Activated T-helper 1 cell treated with Interleukin-2 at 50 U/mL for 16 hours (primary cell): ENCODE results near the gene INSM2.
A peak's percentile ranks its signal among the peaks of the same experiment; 100 is the strongest.

Experiments
- DNase-seq: peaks from one replicate; pipeline ENCODE4 v3.0.0-alpha.2; 2020; ENCODE audit warnings: low read depth

Gene INSM2

GRCh38 chr14:35533357-35534207, at the start of gene INSM2:
Gene INSM2 (plus strand): TSS chr14:35534164. CDS start chr14:35534253, 89 bp downstream.
- peak; percentile 17 for DNase-seq

DNA sequence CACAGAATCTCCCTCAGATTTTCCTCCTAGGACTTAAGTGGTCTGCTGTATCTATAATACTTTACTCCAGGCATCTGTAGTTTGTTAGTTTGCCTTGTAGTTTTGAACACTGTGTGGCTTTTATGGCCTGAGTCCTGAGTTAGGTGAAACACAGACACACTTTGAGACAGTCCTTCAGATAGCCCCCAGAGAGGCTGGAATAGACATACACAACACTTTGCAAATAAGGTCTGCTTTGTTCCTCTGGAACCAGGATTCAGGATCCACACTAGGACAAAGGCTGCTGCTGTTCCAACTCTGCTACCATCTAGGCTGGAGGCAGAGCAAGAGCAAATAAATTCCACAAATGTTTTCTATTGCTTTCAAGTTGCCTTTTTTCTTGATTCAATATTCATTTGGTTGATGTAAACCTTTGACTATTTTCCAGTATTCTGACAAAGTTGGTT, 41.4 kb upstream of the INSM2 start:
- DNase-seq, result no peak

GRCh38 chr14:35495278-35495677, 38.7 kb upstream of the INSM2 start:
- no peak for DNase-seq

DNA sequence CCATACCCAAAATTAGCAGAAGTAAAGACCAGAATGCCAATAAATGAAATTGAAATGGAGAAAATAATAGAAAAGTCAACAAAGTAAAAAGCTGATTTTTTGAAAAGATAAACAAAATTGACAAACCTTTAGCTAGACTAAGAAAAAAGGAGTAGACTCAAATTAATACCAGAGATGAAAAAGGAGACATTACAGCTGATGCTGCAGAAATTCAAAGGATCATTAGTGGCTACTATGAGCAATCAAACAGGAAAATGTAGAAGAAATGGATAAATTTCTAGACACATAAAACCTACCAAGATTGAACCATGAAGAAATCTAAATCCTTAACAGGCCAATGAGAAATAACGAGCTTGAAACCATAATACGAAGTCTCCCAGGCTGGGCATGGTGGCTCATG, 34.8 kb upstream of the INSM2 start:
- no peak for DNase-seq

GRCh38 chr14:35503646-35504045, 30.3 kb upstream of the INSM2 start:
- no peak for DNase-seq

DNA sequence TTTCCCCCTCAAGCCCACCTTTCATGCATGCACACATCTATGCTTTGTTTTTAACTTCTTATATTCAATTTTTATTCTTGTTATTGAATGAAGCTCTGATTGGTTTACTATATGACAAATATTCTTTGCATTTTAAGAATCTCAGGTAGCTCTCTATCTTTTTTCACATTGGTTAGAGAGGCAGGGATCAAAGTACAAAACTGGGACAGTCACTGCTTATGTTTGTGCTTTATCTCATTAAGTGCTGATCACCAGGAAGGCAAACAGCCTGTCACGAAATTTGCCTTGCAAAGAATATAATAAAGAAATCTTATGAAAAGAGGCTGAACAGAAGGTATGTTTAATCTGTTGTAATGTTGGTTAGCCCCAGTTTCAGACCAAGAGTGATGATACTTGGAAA, 29.7 kb upstream of the INSM2 start:
- DNase-seq, result no peak

- no peak for DNase-seq
Measured at GRCh38 chr14:35506461-35506860, 27.5 kb upstream of the INSM2 start.

- DNase-seq, result no peak
Measured at GRCh38 chr14:35506927-35507326, 27.0 kb upstream of the INSM2 start.

GRCh38 chr14:35509846-35510245, 24.1 kb upstream of the INSM2 start:
- no peak for DNase-seq

- no peak for DNase-seq
Measured at GRCh38 chr14:35512765-35513164, 21.2 kb upstream of the INSM2 start.

DNA sequence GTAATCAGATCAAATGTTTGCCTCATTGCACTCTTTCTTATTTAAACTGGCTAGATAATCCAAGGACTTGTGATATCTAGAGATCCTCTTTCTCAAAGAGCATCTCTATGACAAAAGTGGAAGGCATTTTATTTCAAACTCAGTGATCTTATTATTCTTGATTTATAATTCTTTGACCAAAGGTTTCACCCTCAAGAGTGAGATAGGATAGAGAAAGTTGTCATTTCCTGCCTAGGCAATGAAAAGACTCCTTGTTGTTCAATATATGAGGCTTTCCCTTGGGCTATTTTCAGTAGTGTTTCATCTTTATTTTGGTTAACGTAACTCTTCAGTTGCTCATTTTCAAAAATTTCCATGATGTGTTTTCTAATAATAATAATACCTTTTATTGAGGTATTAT, 18.0 kb upstream of the INSM2 start:
- DNase-seq, result no peak

GRCh38 chr14:35519986-35520385, 14.0 kb upstream of the INSM2 start:
- no peak for DNase-seq

DNA sequence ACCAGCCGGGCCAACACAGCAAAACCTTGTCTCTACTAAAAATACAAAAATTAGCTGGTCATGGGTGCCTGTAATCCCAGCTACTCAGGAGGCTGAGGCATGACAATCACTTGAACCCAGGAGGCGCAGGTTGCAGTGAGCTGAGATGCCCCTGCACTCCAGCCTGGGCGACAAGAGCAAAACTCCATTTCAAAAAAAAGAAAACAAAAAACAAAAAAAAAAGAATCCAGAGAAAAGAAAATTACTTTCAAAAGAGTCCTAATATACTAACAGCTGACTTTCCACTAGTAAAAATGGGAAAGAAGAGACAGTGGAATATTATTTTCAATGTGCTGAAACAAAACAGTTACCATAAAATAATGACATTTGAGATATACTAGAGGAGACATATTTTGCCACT, 8.3 kb upstream of the INSM2 start:
- DNase-seq, result no peak

- no peak for DNase-seq
Measured at GRCh38 chr14:35526962-35527361, 7.0 kb upstream of the INSM2 start.

- DNase-seq, result no peak
Measured at GRCh38 chr14:35531960-35532747, 1.8 kb upstream of the INSM2 start.

GRCh38 chr14:35532783-35533356, 1.1 kb upstream of the INSM2 start:
- no peak for DNase-seq

DNA sequence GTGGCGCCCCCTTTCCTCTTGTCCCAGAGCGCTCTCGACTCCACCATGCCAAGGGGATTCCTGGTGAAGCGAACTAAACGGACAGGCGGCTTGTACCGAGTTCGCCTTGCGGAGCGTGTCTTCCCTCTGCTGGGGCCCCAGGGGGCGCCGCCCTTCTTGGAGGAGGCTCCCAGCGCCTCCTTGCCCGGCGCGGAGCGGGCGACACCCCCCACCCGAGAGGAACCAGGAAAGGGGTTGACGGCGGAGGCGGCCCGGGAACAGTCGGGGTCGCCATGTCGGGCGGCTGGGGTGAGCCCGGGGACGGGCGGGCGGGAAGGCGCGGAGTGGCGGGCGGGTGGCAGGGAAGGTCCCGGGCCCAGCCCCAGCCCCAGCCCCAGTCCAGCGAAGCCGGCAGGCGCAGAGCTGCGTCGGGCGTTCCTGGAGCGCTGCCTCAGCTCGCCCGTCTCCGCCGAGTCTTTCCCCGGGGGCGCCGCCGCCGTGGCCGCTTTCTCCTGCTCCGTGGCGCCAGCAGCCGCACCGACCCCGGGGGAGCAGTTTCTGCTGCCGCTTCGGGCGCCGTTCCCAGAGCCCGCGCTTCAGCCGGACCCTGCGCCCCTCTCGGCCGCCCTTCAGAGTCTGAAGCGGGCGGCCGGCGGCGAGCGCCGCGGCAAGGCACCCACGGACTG, 376 bp downstream of the INSM2 start:
- DNase-seq, result no peak

DNA sequence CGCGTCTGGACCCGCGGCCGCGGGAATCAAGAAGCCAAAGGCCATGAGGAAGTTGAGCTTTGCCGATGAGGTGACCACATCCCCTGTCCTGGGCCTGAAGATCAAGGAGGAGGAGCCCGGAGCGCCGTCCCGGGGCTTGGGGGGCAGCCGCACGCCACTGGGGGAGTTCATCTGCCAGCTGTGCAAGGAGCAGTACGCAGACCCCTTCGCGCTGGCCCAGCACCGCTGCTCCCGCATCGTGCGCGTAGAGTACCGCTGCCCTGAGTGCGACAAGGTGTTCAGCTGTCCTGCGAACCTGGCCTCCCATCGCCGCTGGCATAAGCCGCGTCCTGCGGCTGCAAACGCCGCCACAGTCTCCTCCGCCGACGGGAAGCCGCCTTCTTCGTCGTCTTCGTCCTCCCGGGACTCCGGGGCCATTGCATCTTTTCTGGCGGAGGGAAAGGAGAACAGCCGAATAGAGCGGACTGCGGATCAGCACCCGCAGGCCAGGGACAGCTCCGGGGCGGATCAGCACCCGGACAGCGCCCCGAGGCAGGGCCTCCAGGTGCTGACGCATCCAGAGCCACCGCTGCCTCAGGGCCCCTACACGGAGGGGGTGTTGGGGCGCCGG, 1.0 kb downstream of the INSM2 start:
- peak; percentile 37 for DNase-seq

- DNase-seq, result no peak
Measured at GRCh38 chr14:35535483-35536112, 1.6 kb downstream of the INSM2 start.

GRCh38 chr14:35539969-35540368, 6.0 kb downstream of the INSM2 start:
- DNase-seq, result no peak

GRCh38 chr14:35543006-35543405, 9.0 kb downstream of the INSM2 start:
- no peak for DNase-seq
